BLaER1 treated with 17β-estradiol and CSF1 and Interleukin-3, amounts not matched to agents 10 nM and 100 nM (cell line): ENCODE measurements around the gene SPOCK3.
"Not testable (repeated sequence)": the region's sequence is repeated elsewhere in the genome, so short reads cannot be mapped to it uniquely, and the experiment has no call there.

Experiments used
- H3K27ac ChIP-seq, 11 experiments: shearing (Covaris generic); formaldehyde crosslinking; 2 replicates each; pipeline ENCODE4 v1.8.1; 2022
- H3K27me3 ChIP-seq, 11 experiments: shearing (Covaris generic); formaldehyde crosslinking; 2 replicates each; pipeline ENCODE4 v1.8.1; 2022
- H3K36me3 ChIP-seq, 11 experiments: shearing (Covaris generic); formaldehyde crosslinking; 2 replicates each; pipeline ENCODE4 v1.8.1; 2022
- H3K4me1 ChIP-seq, 10 experiments: shearing (Covaris generic); formaldehyde crosslinking; 2 replicates each; pipeline ENCODE4 v1.8.1; 2022
- H3K4me2 ChIP-seq, 11 experiments: shearing (Covaris generic); formaldehyde crosslinking; 2 replicates each; pipeline ENCODE4 v1.8.1; 2022
- H3K4me3 ChIP-seq, 10 experiments: shearing (Covaris generic); formaldehyde crosslinking; 2 replicates each; pipeline ENCODE4 v1.8.1; 2022
- H3K9ac ChIP-seq, 11 experiments: shearing (Covaris generic); formaldehyde crosslinking; 2 replicates each; pipeline ENCODE4 v1.8.1; 2022
- H3K9me3 ChIP-seq, 11 experiments: shearing (Covaris generic); formaldehyde crosslinking; replicated peaks in 1 of 11; 2 replicates each; pipeline ENCODE4 v1.8.1; 2022
- H4K20me1 ChIP-seq, 11 experiments: shearing (Covaris generic); formaldehyde crosslinking; 2 replicates each; pipeline ENCODE4 v1.8.1; 2022
- Cebpa-rat ChIP-seq, 11 experiments: shearing (Covaris generic); IDR thresholded peaks; 2 replicates each; pipeline ENCODE4 v1.8.1; 2022

SPOCK3 gene

DNA sequence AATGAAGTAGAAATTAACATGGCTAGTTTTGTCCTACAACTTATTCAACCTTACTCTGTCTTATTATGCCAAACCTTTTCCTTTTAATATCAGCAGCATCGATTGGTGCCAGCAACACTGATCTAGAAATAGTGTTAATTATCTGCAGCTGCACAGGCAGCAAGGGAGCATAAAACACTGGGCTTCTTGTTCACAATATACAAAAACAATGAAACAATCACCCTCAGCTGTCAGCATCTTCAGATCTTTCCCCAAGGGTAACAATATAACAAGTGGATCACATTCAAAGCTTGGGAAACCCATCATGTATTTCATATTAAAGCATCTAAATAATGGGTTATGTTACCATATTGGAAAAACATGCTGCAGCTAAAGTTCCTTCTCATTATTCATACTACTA is 238.1 kb downstream of the SPOCK3 start:
- Histone ChIP-seq H3K4me3 (no peak overlapping the region), H3K27me3 (no peaks in the 10 kb centered on the region), H3K36me3 (no peaks in the 10 kb centered on the region), H3K9ac (no peak overlapping the region), H3K4me2 (no peak overlapping the region), H4K20me1 (no peaks in the 10 kb centered on the region), H3K4me1 (no peaks in the 10 kb centered on the region), H3K27ac (no peak overlapping the region), H3K9me3 (no peaks in the 10 kb centered on the region)
- no peak for TF ChIP-seq Cebpa-rat (IDR thresholded peaks at IDR 0.05)

GRCh38 chr4:166994686-166995085 is 239.6 kb downstream of the SPOCK3 start:
- Histone ChIP-seq H3K27me3 (no peaks in the 10 kb centered on the region), H3K36me3 (no peaks in the 10 kb centered on the region), H3K27ac (no peak overlapping the region), H3K9me3 (no peaks in the 10 kb centered on the region), H3K9ac (no peak overlapping the region), H4K20me1 (no peaks in the 10 kb centered on the region), H3K4me3 (no peak overlapping the region), H3K4me2 (no peak overlapping the region), H3K4me1 (no peaks in the 10 kb centered on the region)
- no peak for TF ChIP-seq Cebpa-rat (IDR thresholded peaks at IDR 0.05)

GRCh38 chr4:166991006-166991561 is 243.2 kb downstream of the SPOCK3 start:
- no peaks in the 10 kb centered on the region for H4K20me1 ChIP-seq
- no peaks in the 10 kb centered on the region for H3K27me3 ChIP-seq
- no peaks in the 10 kb centered on the region for H3K9me3 ChIP-seq
- no peak overlapping the region for H3K27ac ChIP-seq
- H3K4me2 ChIP-seq, result no peak overlapping the region
- TF ChIP-seq Cebpa-rat (IDR thresholded peaks at IDR 0.05), result no peak
- H3K4me1 ChIP-seq, result no peaks in the 10 kb centered on the region
- H3K4me3 ChIP-seq, result no peak overlapping the region
- no peak overlapping the region for H3K9ac ChIP-seq
- no peaks in the 10 kb centered on the region for H3K36me3 ChIP-seq

DNA sequence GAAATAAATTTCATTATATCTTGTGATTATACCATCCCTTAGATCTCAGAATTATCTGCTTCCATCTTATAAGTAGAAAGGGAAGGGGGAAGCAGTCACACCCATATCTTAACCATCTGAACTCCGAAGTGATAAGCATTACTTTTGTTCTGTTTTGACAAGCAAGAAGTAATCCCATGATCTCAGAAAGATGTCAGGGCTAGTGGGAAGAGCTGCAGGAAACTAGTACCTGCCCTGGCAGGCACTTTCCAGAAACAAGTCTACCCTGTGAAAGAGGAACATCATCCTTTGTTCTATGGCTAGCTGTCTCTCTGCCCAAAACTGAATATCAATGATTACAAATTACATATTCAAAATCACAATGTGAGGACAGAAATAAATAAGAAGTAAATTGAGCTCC is 244.4 kb downstream of the SPOCK3 start:
- Histone ChIP-seq H4K20me1 (no peaks in the 10 kb centered on the region), H3K27me3 (no peaks in the 10 kb centered on the region), H3K4me3 (no peak overlapping the region), H3K4me2 (no peak overlapping the region), H3K36me3 (no peaks in the 10 kb centered on the region), H3K4me1 (no peaks in the 10 kb centered on the region), H3K9me3 (no peaks in the 10 kb centered on the region), H3K27ac (no peak overlapping the region), H3K9ac (no peak overlapping the region)
- no peak for TF ChIP-seq Cebpa-rat (IDR thresholded peaks at IDR 0.05)

GRCh38 chr4:166987026-166987425 is 247.3 kb downstream of the SPOCK3 start:
- Histone ChIP-seq H3K4me1 (no peaks in the 10 kb centered on the region), H4K20me1 (no peaks in the 10 kb centered on the region), H3K27ac (no peak overlapping the region), H3K4me3 (no peak overlapping the region), H3K4me2 (no peak overlapping the region), H3K9me3 (peaks cover under 1 to 3% (median 2%) of the 10 kb centered on the region in 11 experiments; a peak in 19 of 22 replicates), H3K27me3 (no peaks in the 10 kb centered on the region), H3K36me3 (no peaks in the 10 kb centered on the region), H3K9ac (no peak overlapping the region)
- TF ChIP-seq Cebpa-rat (IDR thresholded peaks at IDR 0.05), result no peak

- Histone ChIP-seq H3K27me3 (no peaks in the 10 kb centered on the region), H3K4me1 (no peaks in the 10 kb centered on the region), H3K4me3 (no peak overlapping the region), H3K4me2 (no peak overlapping the region), H4K20me1 (no peaks in the 10 kb centered on the region), H3K36me3 (no peaks in the 10 kb centered on the region), H3K9ac (no peak overlapping the region), H3K9me3 (peaks cover 12 to 21% (median 19%) of the 10 kb centered on the region in 11 experiments), H3K27ac (no peak overlapping the region)
- no peak for TF ChIP-seq Cebpa-rat (IDR thresholded peaks at IDR 0.05)
Observed at GRCh38 chr4:166981847-166982246, 252.4 kb downstream of the SPOCK3 start.

- Histone ChIP-seq H3K27me3 (no peaks in the 10 kb centered on the region), H3K36me3 (no peaks in the 10 kb centered on the region), H3K4me1 (no peaks in the 10 kb centered on the region), H3K9ac (no peak overlapping the region), H4K20me1 (no peaks in the 10 kb centered on the region), H3K4me3 (no peak overlapping the region), H3K9me3 (peaks cover 12 to 21% (median 19%) of the 10 kb centered on the region in 11 experiments), H3K4me2 (no peak overlapping the region), H3K27ac (no peak overlapping the region)
- TF ChIP-seq Cebpa-rat (IDR thresholded peaks at IDR 0.05), result no peak
Observed at GRCh38 chr4:166980419-166980818, 253.9 kb downstream of the SPOCK3 start.

GRCh38 chr4:166977596-166977995 is 256.7 kb downstream of the SPOCK3 start:
- H3K36me3 ChIP-seq, result no peaks in the 10 kb centered on the region
- no peaks in the 10 kb centered on the region for H4K20me1 ChIP-seq
- H3K9me3 ChIP-seq, result peaks cover 12 to 21% (median 19%) of the 10 kb centered on the region in 11 experiments
- H3K4me1 ChIP-seq, result no peaks in the 10 kb centered on the region
- H3K27ac ChIP-seq, result no peak overlapping the region
- TF ChIP-seq Cebpa-rat (IDR thresholded peaks at IDR 0.05), result no peak
- no peak overlapping the region for H3K4me2 ChIP-seq
- no peaks in the 10 kb centered on the region for H3K27me3 ChIP-seq
- H3K9ac ChIP-seq, result no peak overlapping the region
- H3K4me3 ChIP-seq, result no peak overlapping the region

- H3K9ac ChIP-seq, result no peak overlapping the region
- H3K4me1 ChIP-seq, result peaks cover 0 to 9% (median 0%) of the 10 kb centered on the region in 10 experiments; a peak in 6 of 20 replicates
- H3K27ac ChIP-seq, result no peak overlapping the region
- H3K9me3 ChIP-seq, result peaks cover 17 to 25% (median 21%) of the 10 kb centered on the region in 11 experiments
- no peak for TF ChIP-seq Cebpa-rat (IDR thresholded peaks at IDR 0.05)
- no peaks in the 10 kb centered on the region for H3K27me3 ChIP-seq
- H3K4me2 ChIP-seq, result peak overlapping the region in 3 of 11 experiments; percentile 5 to 14 (median 13); a peak in 2 of 22 replicates
- no peaks in the 10 kb centered on the region for H3K36me3 ChIP-seq
- no peaks in the 10 kb centered on the region for H4K20me1 ChIP-seq
- no peak overlapping the region for H3K4me3 ChIP-seq
Observed at GRCh38 chr4:166972071-166972470, 262.2 kb downstream of the SPOCK3 start.

DNA sequence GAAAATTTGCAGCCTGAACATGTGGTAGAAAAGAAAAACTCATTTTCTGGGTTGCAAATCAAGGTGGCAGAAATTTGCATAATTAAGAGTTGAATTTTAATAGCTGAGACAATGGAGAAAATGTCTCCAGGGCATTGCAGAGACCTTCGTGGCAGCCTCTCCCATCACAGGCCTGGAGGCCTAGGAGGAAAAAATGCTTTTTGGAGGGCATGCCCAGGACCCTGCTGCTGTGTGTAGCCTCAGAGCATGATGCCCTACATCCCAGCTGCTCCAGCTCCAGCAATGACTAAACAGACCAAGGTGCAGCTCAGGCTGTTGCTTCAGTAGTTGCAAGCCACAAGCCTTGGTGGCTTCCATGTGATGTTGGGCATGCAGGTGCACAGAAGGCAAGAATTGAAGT is 266.1 kb downstream of the SPOCK3 start:
- H3K9ac ChIP-seq, H3K27ac ChIP-seq, H3K4me1 ChIP-seq, H3K36me3 ChIP-seq, H4K20me1 ChIP-seq, H3K4me2 ChIP-seq, H3K27me3 ChIP-seq, H3K4me3 ChIP-seq: not testable (repeated sequence)
- H3K9me3 ChIP-seq, result peaks cover 17 to 26% (median 21%) of the 10 kb centered on the region in 11 experiments
